NT2/D1 (cell line): ENCODE results near the gene PDE4B.

ENCODE experiments used
- SUZ12 ChIP-seq: IDR thresholded peaks from 2 replicates; pipeline ENCODE4 v1.6.1; 2011; ENCODE audit not compliant: insufficient read length, insufficient read depth; ENCODE audit errors: extremely low read depth
- YY1 ChIP-seq: IDR thresholded peaks from 2 replicates; pipeline ENCODE4 v1.6.1; 2011; ENCODE audit not compliant: insufficient read length, insufficient read depth
- ZNF274 ChIP-seq: IDR thresholded peaks from 2 replicates; pipeline ENCODE4 v1.6.1; 2011; ENCODE audit warnings: mild to moderate bottlenecking, low read depth, low read length

DNA sequence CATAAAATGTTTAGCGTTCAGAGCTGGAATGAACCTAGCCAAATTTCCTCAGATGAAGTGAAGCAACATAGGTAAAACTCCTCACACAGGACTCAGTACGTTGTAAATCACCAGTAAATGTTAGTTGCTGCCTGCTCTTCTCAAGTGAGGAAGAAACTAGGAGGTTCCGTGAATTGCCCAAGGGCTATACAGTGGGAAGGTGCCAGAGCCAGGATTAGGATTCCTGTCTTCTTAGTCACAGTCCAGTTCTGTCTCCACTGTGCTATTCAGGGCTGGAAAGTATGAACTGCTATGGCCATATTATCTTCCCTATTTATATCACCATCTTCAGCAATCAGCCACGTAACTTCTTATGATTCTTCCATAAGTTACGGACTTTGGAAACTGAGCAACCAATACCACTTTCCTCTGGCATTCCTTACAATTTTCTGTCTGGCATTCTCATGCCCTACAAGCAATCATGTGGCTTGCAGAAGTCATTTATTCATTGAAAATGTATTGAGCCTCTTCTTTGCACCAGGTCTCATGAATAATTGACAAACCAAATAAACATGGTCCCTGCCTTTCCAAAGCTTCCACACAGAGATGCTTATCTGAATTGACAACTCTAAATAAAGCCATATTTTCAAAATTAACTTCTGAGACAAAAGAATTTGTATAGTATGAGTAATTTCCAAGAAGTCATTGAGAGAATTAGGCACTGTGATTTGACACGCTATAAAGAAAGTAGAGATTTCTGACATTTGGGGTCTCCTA is 469.7 kb downstream of the PDE4B start:
- no peak for TF ChIP-seq ZNF274
- no peak for TF ChIP-seq YY1
- TF ChIP-seq SUZ12 = no peak
